Activated CD4-positive, alpha-beta T cell treated with anti-CD3 and anti-CD28 coated beads for 36 hours (primary cell): ENCODE measurements around the gene RXRA. TPM values are rescaled to one million over a fixed set of nuclear protein-coding genes. Genes with fewer than 3 reads are reported as not detected.

Experiments used
- ATAC-seq: fragments of 200-7000 bp; cut with Tn5 transposase; one replicate; pipeline ENCODE4 v1.10.0; 2021; ENCODE audit warnings: mild to moderate bottlenecking, moderate library complexity
- CTCF ChIA-PET: fragments of 350-600 bp; sonication (Branson Sonifier 250); formaldehyde crosslinking; loops from one replicate; lab custom pipeline; 2021; ENCODE audit warnings: antibody characterized with exemption; lab: Charles Lee
- POLR2A ChIA-PET: fragments of 350-600 bp; sonication (Branson Sonifier 250); formaldehyde crosslinking; loops from one replicate; lab custom pipeline; 2021; ENCODE audit warnings: antibody characterized with exemption, inconsistent platforms; lab: Charles Lee
- DNase-seq: peaks from one replicate; pipeline ENCODE4 v3.0.0-alpha.2; 2020
- H3K27ac Mint-ChIP-seq: one replicate; pipeline ENCODE4 v1.8.0; 2021; ENCODE audit warnings: mixed read lengths
- H3K27me3 Mint-ChIP-seq: one replicate; pipeline ENCODE4 v1.8.0; 2021; ENCODE audit warnings: mixed read lengths
- H3K36me3 Mint-ChIP-seq: one replicate; pipeline ENCODE4 v1.8.0; 2021; ENCODE audit warnings: low read depth, mixed read lengths
- H3K4me1 Mint-ChIP-seq: one replicate; pipeline ENCODE4 v1.8.0; 2021; ENCODE audit warnings: mixed read lengths
- H3K4me3 Mint-ChIP-seq: one replicate; pipeline ENCODE4 v1.8.0; 2021; ENCODE audit warnings: mild to moderate bottlenecking, moderate library complexity, mixed read lengths
- H3K9me3 Mint-ChIP-seq: one replicate; pipeline ENCODE4 v1.8.0; 2021; ENCODE audit warnings: low read depth, mixed read lengths
- intact Hi-C, 2 experiments: fragments of 100-400 bp; cut with DNase I in 1 of 2; cut with micrococcal nuclease in 1 of 2; formaldehyde crosslinking; loops; one replicate each; pipeline versions ENCODE4 v1.14.2 to v1.15.1; 2022 to 2024; cut with DNase I, micrococcal nuclease
- total RNA-seq, 2 experiments: library from RNA; stranded (reverse); gene quantifications; one replicate each; pipeline ENCODE4 v1.2.3, GENCODE V29; 2021

The RXRA gene
- total RNA-seq, 2 experiments from 2014 or later: 17.6 to 20.9 TPM

DNA sequence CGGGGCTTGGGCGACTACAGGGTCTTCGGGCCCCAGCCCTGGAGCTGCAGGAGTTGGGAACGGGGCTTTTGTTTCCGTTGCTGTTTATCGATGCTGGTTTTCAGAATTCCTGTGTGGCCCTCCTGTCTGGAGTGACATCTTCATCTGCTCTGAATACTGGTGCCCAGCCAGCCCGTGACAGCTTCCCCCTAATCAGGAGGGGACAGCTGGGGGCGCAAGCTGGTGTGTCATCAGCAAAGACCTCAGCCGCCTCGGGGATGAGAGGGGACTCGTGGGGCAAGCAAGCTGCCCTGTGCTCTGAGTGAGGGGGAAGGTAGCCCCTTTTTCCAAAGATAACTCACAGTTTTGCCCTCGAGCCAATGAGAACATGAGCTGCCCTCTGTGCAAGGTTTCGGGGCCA, 110.7 kb downstream of the RXRA start:
- ATAC-seq: no peak
- no peak overlapping the region for H3K4me3 Mint-ChIP-seq
- DNase-seq: no peak
- H3K4me1 Mint-ChIP-seq: no peaks in the 10 kb centered on the region
- CTCF ChIA-PET: no interaction called here
- peaks cover 7% of the 10 kb centered on the region for H3K36me3 Mint-ChIP-seq
- POLR2A ChIA-PET: no interaction called here
- peaks cover 6% of the 10 kb centered on the region for H3K27me3 Mint-ChIP-seq
- intact Hi-C loops: no loop called here
- no peaks in the 10 kb centered on the region for H3K9me3 Mint-ChIP-seq
- no peak overlapping the region for H3K27ac Mint-ChIP-seq

DNA sequence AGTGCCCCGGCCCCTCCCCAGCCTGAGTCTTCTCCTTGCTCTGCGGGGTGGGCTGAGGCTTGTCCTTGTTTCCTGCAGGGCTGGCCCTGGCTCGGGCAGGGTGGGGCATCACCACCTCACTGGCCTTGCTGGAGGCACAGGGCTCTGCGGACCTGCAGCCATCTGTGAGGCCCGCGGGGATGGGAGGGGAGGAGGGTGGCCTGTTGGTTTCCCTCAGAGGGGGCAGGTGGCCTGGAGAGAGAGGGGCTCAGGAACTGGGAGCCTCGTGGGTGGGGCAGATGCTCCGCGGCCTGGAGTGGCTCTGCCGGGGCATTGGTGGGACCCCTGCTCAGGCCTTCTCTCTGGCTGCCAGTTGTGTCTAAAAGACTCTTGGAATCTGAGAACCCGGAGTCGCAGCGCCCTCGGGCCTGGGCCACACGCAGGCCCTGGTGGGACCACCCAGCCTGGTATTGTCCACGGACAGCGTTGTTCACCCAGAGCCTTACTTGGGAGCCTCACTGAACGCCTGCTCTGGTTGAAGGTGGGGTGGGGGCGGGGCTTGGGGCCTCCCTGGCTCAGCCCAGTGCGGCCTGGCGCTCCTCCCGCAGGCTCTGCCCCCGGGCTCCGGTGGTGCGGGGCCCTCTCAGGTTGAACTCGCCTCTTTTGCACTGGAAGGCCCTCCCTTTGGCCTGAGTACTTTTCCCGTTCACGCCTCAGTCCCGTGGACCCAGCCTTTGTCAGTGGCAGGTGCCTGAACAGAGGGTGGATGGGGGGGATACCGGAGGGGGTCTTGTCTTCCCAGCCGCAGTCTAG, 111.3 kb downstream of the RXRA start:
- intact Hi-C loops: no loop called here
- ChIA-PET CTCF (no interaction called here), POLR2A (no interaction called here)
- ATAC-seq: no peak
- Mint-ChIP-seq H3K4me1 (peaks cover 5% of the 10 kb centered on the region), H3K9me3 (no peaks in the 10 kb centered on the region), H3K27ac (no peak overlapping the region), H3K27me3 (peaks cover 9% of the 10 kb centered on the region), H3K36me3 (peaks cover 7% of the 10 kb centered on the region), H3K4me3 (no peak overlapping the region)
- no peak for DNase-seq

DNA sequence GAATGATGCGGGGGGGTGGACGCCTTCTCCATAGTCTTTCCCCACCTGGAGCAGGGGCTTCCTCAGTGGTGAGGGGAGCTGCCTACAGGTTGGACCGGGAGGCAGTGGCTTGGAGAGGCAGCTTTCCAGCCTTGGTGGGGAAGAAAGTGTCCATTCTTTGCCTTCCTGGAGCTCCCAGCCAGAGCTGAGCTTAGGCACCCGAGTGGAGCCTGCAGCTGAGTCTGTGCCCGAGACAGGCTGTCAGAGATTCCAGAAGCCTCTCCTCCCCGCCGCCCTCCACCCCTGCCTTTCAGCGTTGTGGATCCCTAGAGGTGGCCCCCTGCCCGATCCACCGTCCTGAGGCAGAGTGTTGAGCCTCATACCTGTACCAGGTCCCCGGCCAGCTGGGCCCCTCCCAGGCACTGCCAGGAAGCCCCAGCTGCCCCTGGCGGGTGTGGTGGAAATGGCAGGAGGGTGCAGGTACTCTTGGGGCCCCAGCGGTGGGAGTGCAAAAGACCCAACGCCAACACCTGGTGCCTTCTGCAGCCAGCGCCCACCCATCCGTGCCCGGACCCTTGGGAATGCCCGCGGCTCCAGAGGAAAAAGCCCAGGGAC, 112.0 kb downstream of the RXRA start:
- Mint-ChIP-seq H3K9me3 (no peaks in the 10 kb centered on the region), H3K36me3 (peaks cover 5% of the 10 kb centered on the region), H3K4me1 (peaks cover 11% of the 10 kb centered on the region), H3K27ac (no peak overlapping the region), H3K27me3 (peaks cover 9% of the 10 kb centered on the region), H3K4me3 (no peak overlapping the region)
- intact Hi-C loops: no loop called here
- POLR2A ChIA-PET: interaction anchor here (0.6 kb wide), 1 partner anchor 41 kb away, joined by 4 read pairs; no protein-coding TSS in a partner anchor
- CTCF ChIA-PET: interaction anchor here (1.0 kb wide), 1 partner anchor 270 kb away, joined by 3 read pairs; no protein-coding TSS in a partner anchor
- ATAC-seq (no peak), DNase-seq (no peak)

DNA sequence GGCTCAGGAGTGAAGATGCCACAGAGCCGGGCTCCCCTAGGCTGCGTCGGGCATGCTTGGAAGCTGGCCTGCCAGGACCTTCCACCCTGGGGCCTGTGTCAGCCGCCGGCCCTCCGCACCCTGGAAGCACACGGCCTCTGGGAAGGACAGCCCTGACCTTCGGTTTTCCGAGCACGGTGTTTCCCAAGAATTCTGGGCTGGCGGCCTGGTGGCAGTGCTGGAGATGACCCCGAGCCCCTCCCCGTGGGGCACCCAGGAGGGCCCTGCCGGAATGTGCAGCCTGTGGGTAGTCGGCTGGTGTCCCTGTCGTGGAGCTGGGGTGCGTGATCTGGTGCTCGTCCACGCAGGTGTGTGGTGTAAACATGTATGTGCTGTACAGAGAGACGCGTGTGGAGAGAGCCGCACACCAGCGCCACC, 113.1 kb downstream of the RXRA start:
- CTCF ChIA-PET: interaction anchor here (0.5 to 0.8 kb wide), 2 partner anchors 9 to 665 kb away, joined by 3 to 4 read pairs; no protein-coding TSS in a partner anchor
- no peak for ATAC-seq
- intact Hi-C loops: no loop called here
- Mint-ChIP-seq H3K36me3 (peaks cover 3% of the 10 kb centered on the region), H3K4me1 (peaks cover 16% of the 10 kb centered on the region), H3K27me3 (peaks cover 9% of the 10 kb centered on the region), H3K27ac (no peak overlapping the region), H3K9me3 (no peaks in the 10 kb centered on the region), H3K4me3 (no peak overlapping the region)
- no peak for DNase-seq
- POLR2A ChIA-PET: no interaction called here

DNA sequence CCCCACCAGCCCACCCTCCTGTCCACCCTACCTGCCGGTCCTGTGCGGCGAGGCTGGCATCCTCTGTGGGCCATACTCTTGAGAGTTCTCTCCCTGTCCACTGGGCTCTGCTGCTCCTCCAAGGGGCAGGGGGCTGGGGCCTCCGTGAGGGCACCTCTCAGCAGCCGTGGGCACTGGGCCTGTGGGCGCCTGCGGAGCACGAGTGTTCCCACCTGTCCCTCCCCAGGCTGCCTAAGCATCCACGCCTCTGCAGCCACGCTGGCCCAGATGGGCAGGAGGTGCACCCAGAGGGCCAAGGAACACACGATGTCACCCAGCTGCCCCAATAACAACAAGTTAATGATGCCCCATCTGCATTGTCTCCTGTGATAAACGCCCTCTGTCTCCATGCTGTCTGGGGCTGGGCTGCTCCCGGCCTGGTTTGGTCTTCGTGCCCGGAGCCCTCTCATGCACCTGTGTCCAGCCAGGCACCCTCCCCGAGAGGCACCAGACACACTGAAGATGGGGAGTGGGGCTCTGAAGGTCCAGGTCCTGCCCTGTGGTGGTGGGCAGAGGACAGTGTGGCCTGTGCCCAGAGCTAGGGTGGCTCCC, 114.5 kb downstream of the RXRA start:
- ATAC-seq: no peak
- no peak for DNase-seq
- H3K27me3 Mint-ChIP-seq: peaks cover 9% of the 10 kb centered on the region
- no peak overlapping the region for H3K4me3 Mint-ChIP-seq
- intact Hi-C loops: loop anchor here in 1 of 2 experiments (5.0 kb wide), 1 partner anchor 373 kb away; the partner anchor contains the start of gene BRD3
- ChIA-PET POLR2A (interaction anchor here (0.5 kb wide), 1 partner anchor 50 kb away, joined by 3 read pairs; no protein-coding TSS in a partner anchor), CTCF (no interaction called here)
- peaks cover 21% of the 10 kb centered on the region for H3K4me1 Mint-ChIP-seq
- no peaks in the 10 kb centered on the region for H3K36me3 Mint-ChIP-seq
- H3K9me3 Mint-ChIP-seq: no peaks in the 10 kb centered on the region
- H3K27ac Mint-ChIP-seq: no peak overlapping the region

DNA sequence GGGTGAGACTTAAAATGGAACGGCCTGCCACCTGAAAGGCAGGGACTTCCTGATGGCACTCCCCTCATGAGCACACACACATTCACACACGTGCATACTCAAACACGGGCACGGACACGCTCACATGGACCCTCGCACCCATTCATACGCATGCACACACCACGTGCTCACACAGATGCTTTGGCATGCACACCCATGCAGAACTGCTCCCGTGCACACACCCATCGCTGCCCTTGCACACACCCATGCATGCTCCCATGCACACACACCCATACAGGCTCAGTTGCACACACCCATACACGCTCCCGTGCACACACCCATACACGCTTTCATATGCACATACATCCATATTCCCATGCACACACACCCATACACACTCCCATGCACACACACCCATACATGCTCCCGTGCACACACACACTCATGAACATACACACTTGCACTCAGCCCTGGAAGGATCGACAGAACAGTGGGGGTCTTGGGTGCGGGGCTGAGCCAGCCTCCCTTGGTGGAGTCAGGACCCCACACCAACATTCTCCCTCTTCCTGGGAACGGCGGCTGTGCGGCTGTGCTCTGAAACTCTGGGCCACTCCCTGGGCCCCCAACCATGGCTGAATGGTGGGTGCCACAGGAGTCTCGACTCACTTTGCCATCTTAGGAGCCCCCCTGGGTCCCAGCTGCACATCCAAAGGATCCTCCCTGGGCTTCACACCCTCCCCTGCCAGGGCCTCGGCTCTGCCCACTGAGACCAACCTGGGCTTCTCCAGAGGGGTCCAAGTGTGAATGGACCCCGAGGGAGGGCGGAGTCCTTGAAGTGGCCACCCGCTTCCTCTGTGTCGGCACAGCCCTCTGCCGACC, 115.2 kb downstream of the RXRA start:
- CTCF ChIA-PET: interaction anchor here (0.5 to 1.4 kb wide), 2 partner anchors 37 to 266 kb away, joined by 3 read pairs; no protein-coding TSS in a partner anchor
- Mint-ChIP-seq H3K27ac (no peak overlapping the region), H3K36me3 (no peaks in the 10 kb centered on the region), H3K9me3 (no peaks in the 10 kb centered on the region), H3K4me1 (peaks cover 21% of the 10 kb centered on the region), H3K27me3 (peaks cover 9% of the 10 kb centered on the region), H3K4me3 (no peak overlapping the region)
- POLR2A ChIA-PET: interaction anchor here (0.5 kb wide), 1 partner anchor 50 kb away, joined by 3 read pairs; no protein-coding TSS in a partner anchor
- intact Hi-C loops: loop anchor here in 1 of 2 experiments (5.0 kb wide), 1 partner anchor 374 kb away; the partner anchor contains the start of gene BRD3
- DNase-seq (no peak), ATAC-seq (no peak)

DNA sequence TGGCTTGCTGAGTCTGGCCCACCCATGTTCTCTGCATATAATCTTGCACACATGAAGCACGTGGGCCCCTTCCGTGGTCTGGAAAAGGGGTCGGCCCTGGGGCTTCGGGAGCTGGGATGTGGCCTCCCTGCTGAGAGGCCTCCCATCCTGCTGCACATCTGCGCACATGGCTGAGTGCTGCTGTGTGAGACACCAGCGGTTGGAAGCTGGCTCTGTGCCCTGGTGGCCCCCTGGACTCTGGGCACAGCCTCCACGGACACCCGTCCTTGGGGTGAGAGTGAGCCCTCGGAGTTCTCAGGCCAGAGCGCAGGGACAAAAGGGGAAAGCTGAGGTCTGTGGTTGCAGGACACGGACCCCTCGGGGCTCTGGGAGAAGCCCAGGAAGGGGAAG, 115.8 kb downstream of the RXRA start:
- POLR2A ChIA-PET: no interaction called here

DNA sequence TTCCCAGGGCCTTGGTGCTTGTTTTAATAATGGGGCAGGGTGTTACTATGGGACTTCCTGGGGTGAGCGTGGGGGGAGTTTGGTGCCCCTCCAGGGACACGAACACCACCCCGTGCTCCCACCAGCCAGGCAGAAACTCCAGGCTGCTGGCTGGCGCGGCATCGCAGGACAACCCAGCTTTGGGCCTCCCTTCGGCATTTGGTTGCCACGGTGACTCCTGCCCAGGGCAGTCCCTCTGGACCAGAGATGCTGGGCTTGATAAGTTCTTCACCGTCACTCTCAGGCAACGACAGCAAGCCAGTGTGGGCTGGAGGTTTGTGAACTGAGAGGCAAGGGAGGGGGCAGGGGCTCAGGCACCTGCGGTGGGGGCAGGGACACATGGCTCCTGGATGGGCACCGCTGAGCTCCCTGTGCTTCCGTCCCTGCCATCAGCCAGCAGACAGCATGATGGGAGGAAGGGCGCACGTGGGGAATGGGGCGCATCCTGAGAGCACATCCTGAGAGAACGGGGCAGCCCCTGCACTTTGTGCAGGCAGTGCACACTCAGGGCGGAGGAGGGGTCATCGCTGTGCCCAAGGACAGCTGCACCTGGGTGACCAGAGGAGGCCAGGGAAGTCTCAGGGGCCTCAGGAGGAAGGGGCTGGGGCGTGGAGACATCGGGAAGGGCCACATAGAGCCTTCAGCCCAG, 116.4 kb downstream of the RXRA start:
- ChIA-PET POLR2A (no interaction called here), CTCF (interaction anchor here (0.7 to 2.0 kb wide), 14 partner anchors 8 to 278 kb away, joined by 3 to 26 read pairs (median 4); partner anchors contain the start of gene RNU6ATAC)
- DNase-seq (peak; percentile 51), ATAC-seq (peak; percentile 7)
- Mint-ChIP-seq H3K27ac (no peak overlapping the region), H3K9me3 (no peaks in the 10 kb centered on the region), H3K4me1 (peaks cover 21% of the 10 kb centered on the region), H3K27me3 (peaks cover 9% of the 10 kb centered on the region), H3K36me3 (no peaks in the 10 kb centered on the region), H3K4me3 (no peak overlapping the region)
- intact Hi-C loops: loop anchor here (1.0 to 5.0 kb wide), 7 partner anchors 51 to 375 kb away; partner anchors contain the start of genes BRD3 (in 1 of the 2) and RXRA (in 1 of the 2)

More for the DNA sequence above, 115.8 kb downstream of the RXRA start:
- Mint-ChIP-seq H3K9me3 (no peaks in the 10 kb centered on the region), H3K4me1 (peaks cover 21% of the 10 kb centered on the region), H3K27me3 (peaks cover 9% of the 10 kb centered on the region), H3K36me3 (no peaks in the 10 kb centered on the region), H3K4me3 (no peak overlapping the region), H3K27ac (no peak overlapping the region)
- ATAC-seq (no peak), DNase-seq (no peak)
- CTCF ChIA-PET: interaction anchor here (0.7 to 2.0 kb wide), 9 partner anchors 19 to 277 kb away, joined by 3 to 26 read pairs (median 3); partner anchors contain the start of gene RNU6ATAC
- intact Hi-C loops: loop anchor here in 1 of 2 experiments (5.0 kb wide), 1 partner anchor 375 kb away; the partner anchor contains the start of gene BRD3

DNA sequence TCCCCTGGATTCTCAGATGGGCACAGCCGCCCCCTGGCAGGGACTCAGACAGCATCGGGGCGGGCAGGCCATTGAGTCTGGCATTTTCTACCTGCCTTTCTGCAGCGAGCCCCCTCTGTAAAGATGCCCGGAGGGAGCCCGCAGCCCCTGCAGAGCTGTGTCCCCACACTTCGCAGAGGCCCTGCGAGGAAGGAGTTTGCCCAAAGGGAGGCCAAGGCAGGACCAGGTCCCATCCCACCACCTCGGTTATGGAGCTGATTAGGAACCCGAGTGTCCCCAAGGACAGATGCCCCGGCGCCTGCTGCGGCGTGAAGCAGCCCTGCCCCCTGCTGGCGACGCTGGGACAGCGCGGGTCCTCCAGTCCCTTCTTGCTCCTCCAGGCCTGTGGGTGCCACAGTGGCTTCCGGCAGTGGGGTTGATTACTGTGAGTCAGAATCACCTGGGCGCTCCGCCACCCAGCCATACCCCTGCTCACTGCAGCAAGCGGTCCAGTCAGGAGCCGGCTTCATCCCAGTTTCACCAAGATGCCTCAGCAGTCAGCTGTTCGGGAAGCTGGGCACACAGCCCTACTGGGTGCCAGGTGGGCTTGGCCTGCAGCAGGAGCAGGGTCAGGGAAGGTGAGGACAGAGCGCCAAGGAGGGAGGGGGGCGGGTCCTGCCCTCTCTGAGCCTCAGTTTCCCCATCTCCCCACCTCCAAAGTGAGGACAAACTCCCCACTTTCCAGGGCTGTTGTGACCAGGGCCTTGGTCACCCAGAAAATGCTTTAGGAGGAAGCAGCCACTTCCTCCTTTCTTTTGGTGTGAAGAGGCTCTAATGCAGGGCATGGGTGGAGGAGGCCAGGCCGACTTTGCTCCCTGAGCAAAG, 117.2 kb downstream of the RXRA start:
- H3K27ac Mint-ChIP-seq: no peak overlapping the region
- peak; percentile 94 for DNase-seq

More for the DNA sequence above, 117.2 kb downstream of the RXRA start:
- intact Hi-C loops: loop anchor here (1.0 to 5.0 kb wide), 7 partner anchors 52 to 376 kb away; partner anchors contain the start of genes BRD3 (in 1 of the 2) and RXRA (in 1 of the 2)
- ATAC-seq: peak; percentile 100
- POLR2A ChIA-PET: interaction anchor here (0.8 kb wide), 1 partner anchor 26 kb away, joined by 3 read pairs; no protein-coding TSS in a partner anchor
- Mint-ChIP-seq H3K4me1 (peaks cover 21% of the 10 kb centered on the region), H3K9me3 (peaks cover 1% of the 10 kb centered on the region), H3K36me3 (no peaks in the 10 kb centered on the region), H3K27me3 (peaks cover 9% of the 10 kb centered on the region), H3K4me3 (no peak overlapping the region)
- CTCF ChIA-PET: interaction anchor here (0.6 to 2.0 kb wide), 17 partner anchors 9 to 278 kb away, joined by 3 to 26 read pairs (median 3); partner anchors contain the start of gene RNU6ATAC
